GM18499 (cell line): ENCODE measurements around the gene FAM216A.
"Not testable (repeated sequence)": the region's sequence is repeated elsewhere in the genome, so short reads cannot be mapped to it uniquely, and the experiment has no call there.

Experiments used
- ATAC-seq: cut with Tn5 transposase; IDR thresholded peaks from one replicate; pipeline ENCODE4 v1.9.1; 2021; ENCODE audit warnings: moderate number of reproducible peaks; ENCODE audit not compliant: insufficient read depth, unreplicated experiment

Gene FAM216A

DNA sequence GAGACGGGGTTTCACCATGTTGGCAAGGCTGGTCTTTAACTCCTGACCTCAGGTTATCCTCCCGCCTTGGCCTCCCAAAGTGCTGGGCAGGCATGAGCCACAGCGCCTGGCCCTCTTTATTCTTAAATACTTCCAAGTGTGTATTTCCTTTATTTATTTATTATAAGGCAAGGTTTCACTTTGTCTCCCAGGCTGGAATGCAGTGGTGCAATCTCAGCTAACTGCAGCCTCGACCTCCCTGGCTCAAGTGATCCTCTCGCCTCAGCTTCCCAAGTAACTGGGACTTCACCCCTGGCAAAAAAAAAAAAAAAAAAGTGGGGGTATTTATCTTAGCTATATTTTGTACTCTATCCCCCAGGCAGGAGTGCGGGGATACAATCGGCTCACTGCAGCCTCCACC is 6.8 kb downstream of the FAM216A start:
- ATAC-seq = no peak

DNA sequence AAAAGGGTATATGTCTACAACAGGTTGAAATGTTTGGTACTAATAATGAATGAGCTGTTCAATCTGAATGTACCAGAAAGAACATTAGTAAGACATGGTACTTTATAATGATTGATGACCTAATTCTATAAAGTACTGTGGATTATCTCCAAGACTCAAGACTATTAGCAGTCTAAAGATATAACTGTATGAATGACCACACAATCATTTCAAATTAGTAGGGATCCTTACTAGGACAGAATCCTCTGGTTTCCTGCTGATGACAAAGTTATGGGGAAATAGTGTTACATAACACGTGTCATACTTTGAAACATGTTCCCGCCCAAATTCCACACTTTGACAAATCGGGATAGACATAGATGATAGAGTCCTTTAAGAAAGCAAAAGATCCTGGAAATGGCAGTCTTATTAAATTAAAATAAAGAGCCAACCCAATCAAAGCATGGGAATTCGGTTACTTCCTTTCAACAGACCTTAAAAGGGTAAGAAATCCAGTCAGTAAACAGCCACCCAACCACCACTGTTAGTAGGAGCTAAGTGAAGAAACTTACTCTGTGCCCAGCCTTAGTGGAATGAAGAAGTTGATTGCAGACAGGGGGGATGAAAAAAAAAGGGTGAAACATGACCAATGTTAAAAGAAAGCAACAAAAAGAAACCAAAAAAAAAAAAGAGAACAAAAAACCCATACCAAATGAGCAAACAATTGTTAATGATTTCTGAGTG is 30.5 kb downstream of the FAM216A start:
- ATAC-seq = no peak

DNA sequence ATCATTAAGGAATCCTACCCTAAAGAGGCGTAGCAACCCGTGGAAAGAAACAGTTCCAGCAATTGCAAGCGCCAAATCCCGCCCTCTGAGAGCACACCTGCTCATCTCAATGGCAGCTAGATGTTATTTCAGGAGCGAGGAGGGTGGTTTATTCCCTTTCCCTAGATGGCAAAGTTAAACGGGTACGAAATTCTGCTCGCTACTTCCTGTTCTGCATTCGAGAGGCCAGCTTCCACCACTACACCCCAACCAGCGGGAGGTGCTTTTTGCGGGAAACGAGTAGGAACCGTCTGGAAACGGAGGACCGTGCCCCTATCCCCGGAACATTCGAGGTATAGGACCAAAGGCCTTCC is 32.7 kb downstream of the FAM216A start:
- no peak for ATAC-seq

DNA sequence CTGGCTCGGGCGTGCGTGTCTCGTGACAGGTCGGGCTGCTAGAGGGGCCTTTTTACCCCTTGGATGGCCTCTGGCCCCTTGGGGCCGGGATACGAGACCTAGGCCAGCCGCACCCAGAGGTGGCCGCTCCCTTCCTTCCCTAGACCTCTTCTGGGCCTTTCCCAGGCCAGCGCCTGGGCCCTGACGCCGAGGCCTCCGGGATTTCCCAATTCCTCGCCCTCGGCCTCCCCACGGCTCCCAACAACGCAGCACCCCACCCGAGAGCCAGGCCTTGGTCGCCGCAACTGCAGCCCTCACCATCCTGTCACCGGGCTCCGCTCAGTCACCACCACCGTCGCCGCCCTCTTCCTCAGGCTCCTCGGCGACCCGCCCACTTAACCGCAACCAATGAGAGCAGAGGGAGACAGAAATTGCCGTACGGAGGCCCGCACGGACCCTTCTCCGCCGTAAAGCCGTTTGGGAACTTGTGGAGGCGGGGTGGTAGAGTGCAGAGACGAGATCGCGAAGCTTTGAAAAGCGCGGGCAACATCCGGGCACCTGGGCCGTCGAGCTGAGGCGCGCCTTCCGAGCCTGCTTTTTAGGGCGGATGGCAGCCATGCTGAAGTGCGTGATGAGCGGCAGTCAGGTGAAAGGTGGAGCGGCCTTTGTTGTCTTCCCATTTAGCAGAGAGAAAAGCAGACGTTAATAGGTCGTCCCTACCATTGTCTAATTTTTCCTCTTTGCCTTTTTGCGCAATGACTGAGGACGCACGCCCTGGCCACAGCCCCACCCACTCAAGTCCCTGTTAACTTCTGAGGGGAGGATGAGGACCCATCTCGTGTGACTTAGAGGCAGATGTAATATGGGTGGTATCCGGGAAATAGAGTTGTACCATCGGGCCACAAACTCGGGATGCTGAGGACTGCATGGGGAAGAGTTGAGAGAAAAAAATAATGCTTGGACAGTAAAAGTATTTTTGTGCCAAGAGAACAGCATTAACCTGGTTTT is 33.4 kb downstream of the FAM216A start, which contains the start of the genes RAD9B and VPS29:
RAD9B (plus strand) TSS at position 580 of the 987 bp plus-strand sequence; CDS start at position 587, 7 bp downstream.
VPS29 (minus strand) TSS at position 360 of the 987 bp plus-strand sequence; CDS start at position 300, 60 bp downstream.
- ATAC-seq = peak; percentile 79

DNA sequence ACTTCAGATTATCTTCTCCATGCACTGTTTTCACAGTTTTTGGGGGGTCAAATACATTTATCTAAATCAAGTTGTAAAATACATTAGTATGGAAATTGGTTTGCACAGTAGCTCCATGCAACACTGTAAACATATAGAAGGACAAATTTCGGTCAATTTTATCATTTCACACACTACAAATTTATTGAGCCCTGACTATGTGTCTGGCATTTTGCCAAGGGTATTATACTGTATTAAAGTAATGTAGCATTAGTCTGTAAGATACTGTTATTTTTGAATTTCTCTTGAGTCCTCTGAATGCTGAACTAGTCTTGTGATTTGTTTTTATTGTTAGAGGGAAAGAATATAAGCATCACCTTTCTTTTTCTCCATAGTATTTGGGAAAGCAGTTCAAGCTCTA is 34.8 kb downstream of the FAM216A start:
- no peak for ATAC-seq

DNA sequence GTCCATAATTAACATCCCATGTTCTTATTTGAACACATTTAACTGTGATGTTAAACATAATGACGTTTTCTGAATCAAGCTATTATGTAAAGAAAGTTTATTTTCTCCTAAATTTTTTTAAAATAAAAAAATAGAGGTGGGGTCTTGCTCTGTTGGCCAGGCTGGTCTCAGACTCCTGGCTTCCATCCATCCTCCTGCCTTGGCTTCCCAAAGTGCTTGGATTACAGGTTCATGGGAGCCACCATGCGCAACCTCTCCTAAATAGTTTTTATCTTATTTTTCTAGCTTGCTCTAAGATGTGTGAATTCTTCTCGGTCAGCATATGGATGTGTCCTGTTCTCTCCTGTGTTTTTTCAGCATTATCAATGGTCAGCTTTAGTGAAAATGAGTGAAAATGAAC is 36.7 kb downstream of the FAM216A start:
- no peak for ATAC-seq

DNA sequence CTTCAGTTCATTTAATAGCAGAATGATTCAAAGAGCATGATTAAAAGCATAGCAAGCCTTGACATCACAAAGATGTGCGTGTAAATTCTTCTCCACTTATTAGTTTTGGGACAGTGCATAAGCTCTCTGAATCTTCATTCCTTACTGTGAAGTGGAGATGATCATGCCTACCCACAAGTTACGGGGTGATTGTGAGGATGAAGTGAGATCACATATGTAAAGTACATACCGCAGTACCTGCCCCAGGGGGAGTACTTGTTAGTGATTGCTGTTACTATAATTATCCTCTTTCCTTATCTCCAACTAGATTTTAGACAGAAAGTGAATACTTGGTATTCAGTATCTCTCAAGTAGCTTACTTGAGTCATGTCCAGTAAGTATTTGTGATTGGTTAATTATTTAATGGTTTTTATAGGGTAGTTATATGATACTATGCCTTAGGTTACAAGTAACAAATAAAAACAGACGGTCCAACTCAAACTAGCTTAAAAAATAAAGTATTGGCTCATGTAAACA is 39.5 kb downstream of the FAM216A start:
- no peak for ATAC-seq

DNA sequence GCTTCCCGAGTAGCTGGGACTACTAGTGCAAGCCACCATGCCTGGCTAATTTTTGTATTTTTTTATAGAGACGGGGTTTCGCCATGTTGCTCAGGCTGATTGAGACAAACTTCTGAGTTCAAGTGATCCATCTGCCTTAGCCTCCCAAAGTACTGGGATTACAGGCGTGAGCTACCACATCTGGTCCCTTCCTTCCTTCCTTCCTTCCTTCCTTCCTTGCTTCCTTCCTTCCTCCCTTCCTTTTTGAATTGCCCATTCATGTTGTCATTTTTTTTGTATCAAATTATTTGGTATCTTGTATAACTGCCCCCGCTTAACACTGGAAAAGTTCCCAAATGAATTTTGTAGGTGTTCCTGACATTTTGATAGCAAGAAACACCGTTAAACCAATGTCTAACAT is 45.2 kb downstream of the FAM216A start:
- ATAC-seq = no peak

DNA sequence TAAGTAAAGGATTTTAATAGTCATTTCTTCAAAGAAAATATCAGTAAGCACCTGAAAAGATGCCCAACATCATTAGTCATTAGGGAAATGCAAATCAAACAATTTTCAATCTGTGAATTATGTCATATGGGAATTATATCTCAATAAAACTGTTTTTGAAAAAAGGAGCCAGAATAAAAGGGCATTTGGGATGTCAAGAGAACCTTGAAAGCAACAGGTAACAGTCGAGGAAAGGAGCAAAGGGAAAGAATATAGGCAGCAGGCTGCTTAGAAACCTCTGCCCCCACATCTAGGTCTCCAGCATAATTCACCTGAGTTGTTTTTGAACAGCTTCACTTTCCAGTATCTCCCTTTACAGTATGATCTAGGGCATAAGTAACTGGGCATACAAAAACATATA is 45.7 kb downstream of the FAM216A start:
- ATAC-seq = no peak

DNA sequence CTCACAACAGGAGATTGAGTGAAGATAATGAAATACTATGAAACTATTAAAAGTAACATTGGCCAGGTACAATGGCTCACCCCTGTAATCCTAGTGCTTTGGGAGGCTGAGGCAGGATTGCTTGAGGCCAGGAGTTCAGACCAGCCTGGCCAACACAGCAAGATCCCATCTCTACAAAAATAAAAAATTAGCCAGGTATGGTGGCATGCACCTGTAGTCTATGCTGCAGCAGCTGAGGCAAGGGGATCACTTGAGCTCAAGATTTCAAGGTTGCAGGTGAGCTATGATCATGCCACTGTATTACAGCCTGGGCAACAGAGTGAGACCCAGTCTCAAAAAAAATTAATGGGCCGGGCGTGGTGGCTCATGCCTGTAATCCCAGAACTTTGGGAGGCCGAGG is 48.4 kb downstream of the FAM216A start:
- no peak for ATAC-seq

DNA sequence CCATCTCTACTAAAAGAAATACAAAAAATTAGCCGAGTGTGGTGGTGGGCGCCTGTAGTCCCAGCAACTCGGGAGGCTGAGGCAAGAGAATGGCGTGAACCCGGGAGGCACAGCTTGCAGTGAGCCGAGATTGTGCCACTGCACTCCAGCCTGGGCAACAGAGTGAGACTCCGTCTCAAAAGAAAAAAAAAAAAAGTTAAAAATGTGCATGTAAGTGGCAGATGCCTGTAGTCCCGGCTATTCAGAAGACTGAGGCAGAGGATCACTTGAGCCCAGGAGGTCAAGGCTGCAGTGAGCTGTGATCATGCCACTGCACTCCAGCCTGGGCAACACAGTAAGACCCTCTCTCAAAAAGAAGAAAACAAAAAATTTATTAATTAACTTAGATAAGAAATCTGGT is 49.4 kb downstream of the FAM216A start:
- not testable (repeated sequence) for ATAC-seq

DNA sequence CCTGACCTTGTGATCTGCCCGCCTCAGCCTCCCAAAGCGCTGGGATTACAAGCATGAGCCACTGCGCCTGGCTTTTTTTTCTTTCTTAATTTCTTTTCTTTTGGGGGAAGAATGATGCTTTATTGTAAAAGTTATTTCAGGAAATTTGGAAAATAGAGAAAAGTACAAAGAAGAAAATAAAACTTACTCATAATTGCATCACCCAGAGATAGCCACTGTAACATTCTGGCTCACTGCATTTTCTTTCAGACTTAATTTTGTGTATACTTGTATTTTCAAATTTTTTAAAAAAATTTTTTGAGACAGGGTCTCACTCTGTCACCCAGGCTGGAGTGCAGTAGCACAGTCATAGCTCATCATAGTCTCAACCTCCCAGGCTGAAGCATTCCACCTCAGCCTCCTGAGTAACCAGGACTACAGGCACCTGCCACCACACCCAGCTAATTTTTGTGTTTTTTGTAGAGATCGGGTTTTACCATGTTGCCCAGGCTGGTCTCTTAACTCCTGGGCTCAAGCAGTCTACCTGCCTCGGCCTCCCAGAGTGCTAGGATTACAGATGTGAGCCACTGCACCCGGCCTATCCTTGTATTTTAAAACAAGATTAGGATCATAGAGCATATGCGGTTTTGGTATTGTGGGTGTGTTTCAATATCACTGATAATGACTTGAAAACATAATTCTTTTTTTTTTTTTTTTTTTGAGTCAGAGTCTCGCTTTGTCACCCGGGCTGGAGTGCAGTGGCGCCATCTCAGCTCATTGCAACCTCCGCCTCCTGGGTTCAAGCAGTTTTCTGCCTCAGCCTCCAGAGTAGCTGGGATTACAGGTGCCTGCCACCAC is 52.4 kb downstream of the FAM216A start:
- not testable (repeated sequence) for ATAC-seq

DNA sequence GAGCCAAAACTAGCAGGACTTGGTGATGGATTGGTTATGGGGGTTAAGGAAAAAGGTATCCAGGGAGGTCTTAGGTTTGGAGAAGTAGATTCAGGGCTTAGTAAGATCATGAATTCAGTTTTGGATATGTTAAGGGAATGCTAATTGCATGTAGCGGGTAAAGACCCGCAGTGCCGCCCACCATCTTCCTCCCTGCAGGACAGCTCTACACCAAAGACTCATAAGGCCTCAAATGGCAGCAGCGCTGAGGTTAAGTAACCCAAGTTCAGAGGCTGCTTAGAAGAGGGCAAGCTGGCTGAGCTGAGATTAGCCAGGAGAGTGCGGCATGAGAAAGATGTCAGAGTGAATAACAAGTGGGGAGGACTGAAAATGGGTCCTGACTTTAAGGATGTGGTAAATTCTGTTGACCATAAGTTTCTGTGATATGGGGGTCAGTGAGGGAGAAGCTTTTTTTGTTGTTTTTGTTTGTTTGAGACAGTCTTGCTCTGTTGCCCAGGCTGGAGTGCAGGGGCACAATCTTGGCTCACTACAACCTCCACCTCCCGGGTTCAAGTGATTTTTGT is 59.7 kb downstream of the FAM216A start:
- no peak for ATAC-seq

DNA sequence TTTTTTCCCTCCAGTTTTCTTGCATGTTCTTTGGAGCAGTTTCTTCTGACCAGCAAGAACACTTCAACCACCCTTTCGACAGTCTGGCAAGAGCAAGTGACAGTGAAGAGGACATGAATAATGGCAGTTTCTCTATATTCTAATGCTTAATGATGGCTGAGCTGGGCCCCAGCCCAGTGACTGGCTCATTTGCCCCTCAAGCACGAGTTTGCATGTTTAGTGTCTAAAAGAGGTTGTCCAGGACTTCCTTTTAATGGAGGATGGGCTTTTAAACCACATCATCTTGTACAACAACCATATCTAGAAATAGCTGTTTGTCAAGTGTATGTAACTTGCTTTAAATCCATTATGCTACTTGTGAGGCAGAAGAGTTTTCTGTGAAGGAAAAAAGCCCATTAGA is 61.9 kb downstream of the FAM216A start:
- no peak for ATAC-seq

DNA sequence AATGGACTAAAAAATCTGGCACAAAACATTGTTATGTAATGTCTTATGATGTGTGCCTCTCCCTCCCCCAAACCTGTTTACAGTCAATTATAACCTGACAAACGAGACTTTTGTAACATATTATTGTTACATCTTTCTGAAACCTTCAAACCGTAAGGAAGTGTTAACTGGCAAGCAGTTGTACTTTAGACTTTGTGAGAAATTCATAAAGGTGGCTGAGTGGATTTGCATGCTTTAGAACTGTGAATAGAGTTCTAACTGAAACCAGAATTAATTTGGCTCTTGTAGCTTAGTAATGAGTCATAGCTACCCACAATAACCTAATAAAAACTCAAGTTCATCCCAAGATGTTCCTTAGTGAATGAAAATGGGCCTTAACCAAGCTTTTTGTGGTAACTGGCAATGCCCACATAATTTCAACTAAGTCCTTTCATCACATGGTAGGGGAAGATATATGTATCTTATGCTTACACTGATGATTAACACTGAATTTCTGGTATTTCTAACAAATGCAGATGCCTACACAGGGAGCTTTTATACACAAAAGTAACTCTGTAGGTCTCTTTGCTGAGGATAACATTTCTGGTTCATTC is 63.2 kb downstream of the FAM216A start:
- peak; percentile 77 for ATAC-seq

DNA sequence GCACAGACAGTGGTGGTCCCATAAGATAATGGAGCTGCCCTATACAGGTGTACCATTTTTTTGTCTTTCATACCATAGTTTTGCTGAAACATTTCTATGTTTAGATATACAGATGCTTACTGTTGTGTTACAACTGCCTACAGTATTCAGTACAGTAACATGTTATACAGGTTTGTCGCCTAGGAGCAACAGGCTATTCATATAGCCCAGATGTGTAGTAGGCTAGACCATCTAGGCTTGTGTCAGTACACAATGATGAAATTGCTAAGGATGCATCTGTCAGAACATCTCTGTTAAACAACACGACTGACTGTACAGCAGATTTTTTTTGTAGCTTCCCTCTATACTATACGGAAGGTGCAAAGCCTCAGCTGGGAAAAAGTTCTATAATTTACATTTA is 64.0 kb downstream of the FAM216A start:
- no peak for ATAC-seq

DNA sequence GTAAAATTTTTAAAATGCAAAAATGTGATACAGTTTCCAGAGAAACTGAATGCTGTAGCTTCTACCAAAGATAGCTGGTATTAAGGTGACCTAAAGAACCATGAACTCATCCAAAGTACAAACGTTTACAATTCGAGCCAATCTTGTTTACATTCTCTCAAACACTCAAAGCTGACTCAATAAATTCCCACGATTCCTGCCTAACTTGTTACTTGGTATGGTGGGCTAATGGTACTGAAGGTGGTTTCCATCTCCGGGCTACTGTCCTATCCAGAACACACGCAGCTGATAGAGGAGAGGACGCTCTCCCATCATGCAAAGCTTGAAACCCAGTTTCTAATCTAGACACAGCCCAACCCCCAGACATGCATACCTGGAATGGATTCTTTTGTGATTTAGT is 65.0 kb downstream of the FAM216A start:
- ATAC-seq = no peak

DNA sequence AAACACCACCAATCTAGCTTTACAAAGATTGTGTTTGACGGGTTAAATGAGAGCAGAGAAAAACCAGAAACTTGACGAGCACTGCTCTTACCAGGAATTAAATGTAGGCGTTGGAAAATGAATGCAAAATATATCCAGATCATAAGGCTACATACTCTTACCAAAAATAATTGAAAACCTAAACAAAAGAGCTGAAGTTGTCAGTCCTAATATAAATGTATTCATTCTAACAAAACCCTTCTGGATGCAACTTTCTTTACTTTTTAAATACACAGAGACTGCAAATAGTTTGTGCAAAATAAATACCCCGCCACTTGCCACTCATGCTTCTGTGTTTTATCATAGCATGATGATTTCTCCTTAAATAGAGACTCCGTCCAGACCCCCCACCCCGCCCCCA is 66.2 kb downstream of the FAM216A start:
- no peak for ATAC-seq

DNA sequence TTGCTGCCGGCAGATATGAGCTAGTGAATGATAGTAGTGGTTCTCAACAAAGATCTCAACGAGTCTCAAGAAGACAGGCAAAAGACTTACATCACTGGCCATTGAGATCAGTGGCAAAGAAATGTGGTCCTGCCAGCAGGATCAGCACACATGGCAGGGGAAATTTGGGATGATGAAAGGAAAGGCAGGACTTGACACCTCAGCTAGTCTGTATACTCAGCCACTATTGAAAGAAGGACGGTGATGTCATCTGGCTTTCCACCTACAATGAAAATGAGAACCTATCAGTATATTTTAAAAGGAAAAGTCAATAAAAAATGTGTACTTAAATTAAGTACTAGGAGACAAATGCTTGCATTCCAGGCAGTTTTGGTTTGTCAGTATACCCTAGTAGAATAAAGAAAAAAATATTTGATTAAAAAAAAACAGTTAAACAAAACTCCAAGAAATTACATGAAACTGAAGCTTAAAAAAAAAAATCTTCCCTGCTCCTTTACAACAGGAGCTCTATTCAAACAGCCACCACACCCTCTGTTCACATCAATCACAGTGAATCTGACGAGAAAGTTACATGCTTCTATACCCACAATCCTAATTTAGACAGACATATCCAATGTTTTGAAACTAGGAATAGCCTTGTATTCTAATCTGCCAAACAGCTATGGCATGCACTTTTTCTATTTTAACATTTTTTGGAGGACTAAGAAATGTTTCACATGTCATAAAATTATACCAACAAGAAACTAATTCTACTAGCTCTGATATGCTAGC is 68.4 kb downstream of the FAM216A start:
- no peak for ATAC-seq
